Stimulated activated CD4-positive, alpha-beta T cell treated with anti-CD3 and anti-CD28 coated beads, Interleukin-4, amount 100 ng/mL, for 48 hours (primary cell): ENCODE results near the gene SLC8A3.
A peak's percentile ranks its signal among the peaks of the same experiment; 100 is the strongest.

ENCODE experiments used
- DNase-seq, 2 donors: peaks; one replicate each; pipeline ENCODE4 v3.0.0-alpha.2; 2020; ENCODE audit warnings: low read depth in 2 of 2

Gene SLC8A3

GRCh38 chr14:70027785-70028428 lies 160.8 kb downstream of the SLC8A3 start:
- DNase-seq = peak; percentile 48 to 75

GRCh38 chr14:70023871-70024270 lies 164.9 kb downstream of the SLC8A3 start:
- no peak for DNase-seq

- DNase-seq = no peak
Observed at GRCh38 chr14:70022771-70023445, 165.8 kb downstream of the SLC8A3 start.

GRCh38 chr14:70021548-70022220 lies 167.1 kb downstream of the SLC8A3 start:
- no peak for DNase-seq

- DNase-seq = no peak
Observed at GRCh38 chr14:70020352-70021170, 168.2 kb downstream of the SLC8A3 start.

- DNase-seq = no peak
Observed at GRCh38 chr14:70019695-70020094, 169.1 kb downstream of the SLC8A3 start.

- DNase-seq = no peak
Observed at GRCh38 chr14:70018713-70019211, 170.0 kb downstream of the SLC8A3 start.

- no peak for DNase-seq
Observed at GRCh38 chr14:70018230-70018629, 170.5 kb downstream of the SLC8A3 start.

GRCh38 chr14:70014406-70015095 lies 174.2 kb downstream of the SLC8A3 start:
- no peak for DNase-seq

- peak; percentile 23 to 58 for DNase-seq
Observed at GRCh38 chr14:70013271-70013873, 175.4 kb downstream of the SLC8A3 start.

GRCh38 chr14:70011708-70012107 lies 177.0 kb downstream of the SLC8A3 start:
- no peak for DNase-seq

GRCh38 chr14:70011098-70011497 lies 177.7 kb downstream of the SLC8A3 start:
- no peak for DNase-seq

- no peak for DNase-seq
Observed at GRCh38 chr14:70009961-70010360, 178.8 kb downstream of the SLC8A3 start.

GRCh38 chr14:70008284-70009262 lies 180.2 kb downstream of the SLC8A3 start:
- no peak for DNase-seq

GRCh38 chr14:70006699-70007098 lies 182.1 kb downstream of the SLC8A3 start:
- no peak for DNase-seq

GRCh38 chr14:70005281-70005805 lies 183.4 kb downstream of the SLC8A3 start:
- no peak for DNase-seq

- DNase-seq = no peak
Observed at GRCh38 chr14:70004791-70005190, 184.0 kb downstream of the SLC8A3 start.

- DNase-seq = no peak
Observed at GRCh38 chr14:70002589-70003346, 186.0 kb downstream of the SLC8A3 start.

- DNase-seq = no peak
Observed at GRCh38 chr14:70000601-70001000, 188.2 kb downstream of the SLC8A3 start.
